ENCODE results near the gene SPATA1. TPM values are rescaled to one million over a fixed set of nuclear protein-coding genes. Genes with fewer than 3 reads are reported as not detected.

The SPATA1 gene
- total RNA-seq, 1 experiment from 2014 or later, result 0.74 TPM

- Histone ChIP-seq H3K4me3 (no peak overlapping the region), H3K27ac (no peak overlapping the region), H3K9me3 (replicated peaks) (peaks cover 8% of the 10 kb centered on the region), H3K4me1 (replicated peaks) (peaks cover 9% of the 10 kb centered on the region; the same call in 1 of the 2 replicates), H3K36me3 (no peaks in the 10 kb centered on the region), H3K27me3 (replicated peaks) (no peaks in the 10 kb centered on the region)
- no peak for DNase-seq (ENCODE audit: low read depth in 1 of 2, low spot score in 2 of 2)
Observed at GRCh38 chr1:84613026-84613425, 106.8 kb downstream of the SPATA1 start.

GRCh38 chr1:84613887-84614286 is 107.7 kb downstream of the SPATA1 start:
- Histone ChIP-seq H3K9me3 (replicated peaks) (peaks cover 8% of the 10 kb centered on the region), H3K36me3 (no peaks in the 10 kb centered on the region), H3K4me1 (replicated peaks) (peaks cover 10% of the 10 kb centered on the region; the same call in 1 of the 2 replicates), H3K4me3 (no peak overlapping the region), H3K27me3 (replicated peaks) (no peaks in the 10 kb centered on the region), H3K27ac (no peak overlapping the region)
- DNase-seq (ENCODE audit: low read depth in 1 of 2, low spot score in 2 of 2), result no peak

- Histone ChIP-seq H3K36me3 (0 out of 2 replicates have a peak, but pooled peaks cover 2% of the 10 kb centered on the region), H3K4me1 (replicated peaks) (peaks cover 28% of the 10 kb centered on the region), H3K27me3 (replicated peaks) (no peaks in the 10 kb centered on the region), H3K9me3 (replicated peaks) (peaks cover 8% of the 10 kb centered on the region), H3K4me3 (no peak overlapping the region), H3K27ac (no peak overlapping the region)
- no peak for DNase-seq (ENCODE audit: low read depth in 1 of 2, low spot score in 2 of 2)
Observed at GRCh38 chr1:84615790-84616189, 109.6 kb downstream of the SPATA1 start.

Other genes starting within 250 kb of the SPATA1 start
- gene SAMD13, start 204.7 kb upstream of the SPATA1 start, total RNA-seq (2014; rRNA removed; shearing (Covaris generic)), result 1.3 TPM in 1 of 2 replicates, not detected in the other
- gene DNASE2B, start 107.9 kb upstream of the SPATA1 start, total RNA-seq (2014; rRNA removed; shearing (Covaris generic)), result not detected in 2 replicates
- 49.9 and 80.0 TPM in 2 replicates for gene RPF1, start 27.1 kb upstream of the SPATA1 start, total RNA-seq (2014; rRNA removed; shearing (Covaris generic))
- gene GNG5, start 195 bp downstream of the SPATA1 start, total RNA-seq (2014; rRNA removed; shearing (Covaris generic)), result 19.3 and 57.7 TPM in 2 replicates
- 22.2 and 22.9 TPM in 2 replicates for gene CTBS, start 68.1 kb downstream of the SPATA1 start, total RNA-seq (2014; rRNA removed; shearing (Covaris generic))
- 10.7 and 14.0 TPM in 2 replicates for gene SSX2IP, start 184.1 kb downstream of the SPATA1 start, total RNA-seq (2014; rRNA removed; shearing (Covaris generic))

Measured in SJSA1 (cell line).